ENCODE data around the gene OXGR1.
A peak's percentile ranks its signal among the peaks of the same experiment; 100 is the strongest.
"Not testable (repeated sequence)": the region's sequence is repeated elsewhere in the genome, so short reads cannot be mapped to it uniquely, and the experiment has no call there.

The OXGR1 gene

GRCh38 chr13:96994017-96994857 lies at the start of gene OXGR1:
OXGR1 (minus strand) TSS chr13:96994476; CDS start chr13:96987759, 6,717 bp downstream.
- no peak for DNase-seq

- no peak for DNase-seq
Measured at GRCh38 chr13:97043302-97043701, 49.0 kb upstream of the OXGR1 start.

GRCh38 chr13:97030705-97031452 lies 36.6 kb upstream of the OXGR1 start:
- DNase-seq: no peak

GRCh38 chr13:97028441-97029299 lies 34.4 kb upstream of the OXGR1 start:
- peak; percentile 48 for DNase-seq

- DNase-seq: no peak
Measured at GRCh38 chr13:97027162-97027554, 32.9 kb upstream of the OXGR1 start.

- DNase-seq: no peak
Measured at GRCh38 chr13:97026531-97027161, 32.4 kb upstream of the OXGR1 start.

GRCh38 chr13:97023812-97024211 lies 29.5 kb upstream of the OXGR1 start:
- not testable (repeated sequence) for DNase-seq

- no peak for DNase-seq
Measured at GRCh38 chr13:97023117-97023516, 28.8 kb upstream of the OXGR1 start.

GRCh38 chr13:97021241-97021640 lies 27.0 kb upstream of the OXGR1 start:
- DNase-seq: no peak

- DNase-seq: no peak
Measured at GRCh38 chr13:97020689-97021240, 26.5 kb upstream of the OXGR1 start.

GRCh38 chr13:97020194-97020593 lies 25.9 kb upstream of the OXGR1 start:
- no peak for DNase-seq

- no peak for DNase-seq
Measured at GRCh38 chr13:97019236-97019635, 25.0 kb upstream of the OXGR1 start.

- DNase-seq: peak; percentile 35
Measured at GRCh38 chr13:97018029-97018819, 23.9 kb upstream of the OXGR1 start.

GRCh38 chr13:97017322-97017721 lies 23.0 kb upstream of the OXGR1 start:
- no peak for DNase-seq

- DNase-seq: no peak
Measured at GRCh38 chr13:97015661-97016350, 21.5 kb upstream of the OXGR1 start.

- no peak for DNase-seq
Measured at GRCh38 chr13:97012251-97013048, 18.2 kb upstream of the OXGR1 start.

GRCh38 chr13:97011446-97012131 lies 17.3 kb upstream of the OXGR1 start:
- DNase-seq: no peak

GRCh38 chr13:97008643-97009042 lies 14.4 kb upstream of the OXGR1 start:
- no peak for DNase-seq

- DNase-seq: no peak
Measured at GRCh38 chr13:97005625-97006262, 11.5 kb upstream of the OXGR1 start.

All from stimulated activated CD4-positive, alpha-beta T cell treated with anti-CD3 and anti-CD28 coated beads, Interleukin-4, amount 100 ng/mL, for 24 hours (primary cell).